ENCODE measurements around the gene SRGN. TPM values are rescaled to one million over a fixed set of nuclear protein-coding genes. Genes with fewer than 3 reads are reported as not detected.

Gene SRGN
- total and polyA plus RNA-seq, 2 of the 8 experiments (the other 6 are each of a cell fraction or from before 2014, with no cell fraction given): 0.06 TPM; not detected in 1

- TF ChIP-seq CHD7 (IDR thresholded peaks at IDR 0.05; ENCODE audit: insufficient replicate concordance, low read length): no peak
Observed at GRCh38 chr10:69075431-69075830, 12.5 kb upstream of the SRGN start (continued).
